Measurements from ENCODE around the gene SDF2. TPM values are rescaled to one million over a fixed set of nuclear protein-coding genes. Genes with fewer than 3 reads are reported as not detected.
"Not testable (repeated sequence)": the region's sequence is repeated elsewhere in the genome, so short reads cannot be mapped to it uniquely, and the experiment has no call there.

Gene SDF2
- total RNA-seq, 1 donor from 2014 or later = 39.5 TPM

DNA sequence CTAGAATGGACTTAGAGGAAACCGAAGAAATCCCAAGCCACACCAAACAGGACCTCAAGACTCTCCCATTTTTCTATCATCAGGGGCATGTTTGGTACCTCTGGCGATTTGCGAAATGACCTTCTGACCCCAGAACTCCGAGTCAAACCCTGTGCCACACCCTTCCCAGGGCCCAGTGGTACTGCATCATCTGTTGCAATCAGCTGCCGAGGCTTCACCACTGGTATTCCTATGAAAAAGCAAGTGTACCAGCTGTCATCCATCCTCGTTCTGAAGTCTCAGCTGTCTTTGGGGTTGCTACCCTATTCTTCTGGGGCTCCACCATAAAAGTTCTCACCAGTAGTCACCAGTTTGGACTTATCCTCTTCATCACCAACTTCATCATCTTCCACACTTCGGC lies 45.4 kb downstream of the SDF2 start:
- H3K4me3 ChIP-seq (ENCODE audit: low read depth, low read length) = no peak overlapping the region
- no peak for DNase-seq (ENCODE audit: low read depth)
- TF ChIP-seq, protein P1, sequence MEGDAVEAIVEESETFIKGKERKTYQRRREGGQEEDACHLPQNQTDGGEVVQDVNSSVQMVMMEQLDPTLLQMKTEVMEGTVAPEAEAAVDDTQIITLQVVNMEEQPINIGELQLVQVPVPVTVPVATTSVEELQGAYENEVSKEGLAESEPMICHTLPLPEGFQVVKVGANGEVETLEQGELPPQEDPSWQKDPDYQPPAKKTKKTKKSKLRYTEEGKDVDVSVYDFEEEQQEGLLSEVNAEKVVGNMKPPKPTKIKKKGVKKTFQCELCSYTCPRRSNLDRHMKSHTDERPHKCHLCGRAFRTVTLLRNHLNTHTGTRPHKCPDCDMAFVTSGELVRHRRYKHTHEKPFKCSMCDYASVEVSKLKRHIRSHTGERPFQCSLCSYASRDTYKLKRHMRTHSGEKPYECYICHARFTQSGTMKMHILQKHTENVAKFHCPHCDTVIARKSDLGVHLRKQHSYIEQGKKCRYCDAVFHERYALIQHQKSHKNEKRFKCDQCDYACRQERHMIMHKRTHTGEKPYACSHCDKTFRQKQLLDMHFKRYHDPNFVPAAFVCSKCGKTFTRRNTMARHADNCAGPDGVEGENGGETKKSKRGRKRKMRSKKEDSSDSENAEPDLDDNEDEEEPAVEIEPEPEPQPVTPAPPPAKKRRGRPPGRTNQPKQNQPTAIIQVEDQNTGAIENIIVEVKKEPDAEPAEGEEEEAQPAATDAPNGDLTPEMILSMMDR (conservative IDR thresholded peaks at IDR 0.05; ENCODE audit: low read depth, low read length) = no peak

- no peak overlapping the region for H3K4me3 ChIP-seq (ENCODE audit: low read depth, low read length)
- TF ChIP-seq, protein P1 (conservative IDR thresholded peaks at IDR 0.05; ENCODE audit: low read depth, low read length) = no peak
- no peak for DNase-seq (ENCODE audit: low read depth)
These were observed 46.3 kb downstream of the SDF2 start for GRCh38 chr17:28615260-28615940.

- DNase-seq (ENCODE audit: low read depth) = no peak
- no peak within 1 kb of the TSS for H3K4me3 ChIP-seq (ENCODE audit: low read depth, low read length)
- TF ChIP-seq, protein P1 (conservative IDR thresholded peaks at IDR 0.05; ENCODE audit: low read depth, low read length) = no peak
These were observed 47.8 kb downstream of the SDF2 start, which contains the start of gene RSKR for GRCh38 chr17:28613931-28614381. RSKR (minus strand) TSS chr17:28614185; CDS start chr17:28614161, 24 bp downstream.

GRCh38 chr17:28612936-28613872 lies 48.5 kb downstream of the SDF2 start:
- H3K4me3 ChIP-seq (ENCODE audit: low read depth, low read length) = no peak overlapping the region
- no peak for DNase-seq (ENCODE audit: low read depth)
- TF ChIP-seq, protein P1 (conservative IDR thresholded peaks at IDR 0.05; ENCODE audit: low read depth, low read length) = peak; percentile 78

DNA sequence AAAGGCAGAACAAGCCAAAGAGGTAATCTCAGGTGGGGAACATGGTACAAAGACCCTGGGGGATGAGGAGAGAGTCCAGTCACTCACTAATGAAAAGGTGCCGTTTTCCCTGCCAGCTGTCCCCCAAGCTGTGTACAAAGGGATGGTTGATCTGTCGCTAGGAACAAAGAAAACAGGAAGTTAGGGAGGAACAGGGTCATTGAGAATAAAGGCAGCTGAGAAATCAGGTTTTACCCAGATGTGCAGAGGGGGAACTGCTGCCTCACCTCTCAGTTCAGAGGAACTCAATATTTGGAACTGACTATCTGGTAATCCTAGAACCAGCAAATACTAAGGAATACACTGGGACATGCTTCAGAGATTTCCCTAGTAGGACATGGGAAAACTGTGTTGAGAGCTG lies 49.2 kb downstream of the SDF2 start:
- no peak overlapping the region for H3K4me3 ChIP-seq (ENCODE audit: low read depth, low read length)

GRCh38 chr17:28610376-28610775 lies 51.3 kb downstream of the SDF2 start:
- TF ChIP-seq, protein P1 (conservative IDR thresholded peaks at IDR 0.05; ENCODE audit: low read depth, low read length) = no peak
- no peak overlapping the region for H3K4me3 ChIP-seq (ENCODE audit: low read depth, low read length)
- no peak for DNase-seq (ENCODE audit: low read depth)

More for the DNA sequence above, 49.2 kb downstream of the SDF2 start:
- TF ChIP-seq, protein P1 (conservative IDR thresholded peaks at IDR 0.05; ENCODE audit: low read depth, low read length) = no peak
- DNase-seq (ENCODE audit: low read depth) = no peak

GRCh38 chr17:28604031-28604430 lies 57.7 kb downstream of the SDF2 start:
- not testable (repeated sequence) for H3K4me3 ChIP-seq (ENCODE audit: low read depth, low read length); DNase-seq (ENCODE audit: low read depth)

Measured in epithelial cell of proximal tubule (primary cell).